A549 (cell line): ENCODE results near the gene ANKRD40.

ENCODE experiments used
- MYC ChIP-seq: IDR thresholded peaks from 2 replicates; pipeline ENCODE4 v1.6.1; 2012; ENCODE audit warnings: mild to moderate bottlenecking, inconsistent platforms, low read length, improper control_type of control experiment, borderline replicate concordance
- POLR2A ChIP-seq: IDR thresholded peaks from 2 replicates; pipeline ENCODE4 v1.6.1; 2012; ENCODE audit warnings: mild to moderate bottlenecking, low read length

DNA sequence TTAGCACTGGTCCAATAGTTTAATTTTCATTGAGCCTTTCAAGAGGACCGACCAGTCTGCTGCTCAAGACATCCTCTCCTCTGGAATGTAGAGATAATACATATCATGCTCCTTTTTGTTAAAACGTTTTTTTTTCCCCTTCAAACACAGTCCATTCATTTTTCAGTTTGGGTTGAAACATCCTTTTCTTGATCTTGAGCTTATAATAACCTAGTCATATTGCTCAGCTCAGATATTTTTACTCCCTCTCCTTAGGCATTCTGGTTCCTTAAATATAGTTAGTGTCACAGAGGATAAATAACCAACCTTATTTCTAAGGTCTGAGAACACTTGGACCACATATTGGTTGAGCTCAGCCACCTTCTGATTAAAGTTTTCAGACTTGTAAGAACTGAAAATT lies 46.8 kb upstream of the ANKRD40 start:
- no peak for TF ChIP-seq MYC
- TF ChIP-seq POLR2A: no peak
